Prostate gland (tissue), 2 donors: ENCODE measurements around the gene GAMT. TPM values are rescaled to one million over a fixed set of nuclear protein-coding genes. Genes with fewer than 3 reads are reported as not detected.
"Not testable (repeated sequence)": the region's sequence is repeated elsewhere in the genome, so short reads cannot be mapped to it uniquely, and the experiment has no call there.

Source experiments
- DNase-seq: peaks from one replicate; pipeline ENCODE4 v3.0.0-alpha.2; 2019; ENCODE audit warnings: low spot score
- H3K27ac ChIP-seq, 2 donors: fragments of 200-600 bp; sonication (generic); 2 replicates each; pipeline ENCODE4 v1.5.1; 2017 to 2019
- H3K27me3 ChIP-seq: fragments of 200-600 bp; sonication (generic); replicated peaks from 2 replicates; pipeline ENCODE4 v1.5.1; 2019; ENCODE audit not compliant: insufficient read depth
- H3K36me3 ChIP-seq, 2 donors: fragments of 200-600 bp; sonication (generic); 1 replicate in 1 of 2; 2 replicates in 1 of 2; pipeline versions ENCODE4 v1.5.1 to v1.8.1; 2017 to 2019
- H3K4me1 ChIP-seq: fragments of 200-600 bp; sonication (generic); replicated peaks from 2 replicates; pipeline ENCODE4 v1.5.1; 2019
- H3K4me3 ChIP-seq, 2 donors: fragments of 200-600 bp; sonication (generic); 2 replicates each; pipeline ENCODE4 v1.5.1; 2017 to 2019
- H3K9me3 ChIP-seq: fragments of 200-600 bp; sonication (generic); 2 replicates; pipeline ENCODE4 v1.5.1; 2017
- CTCF ChIP-seq, 4 experiments: fragments of 200-600 bp in 2 of 4; fragments of 450-650 bp in 2 of 4; sonication (generic) in 2 of 4; IDR thresholded peaks; 1 replicate in 3 of 4; 2 replicates in 1 of 4; pipeline ENCODE4 v1.5.1; 2016 to 2019; ENCODE audit warnings: antibody characterized with exemption in 4 of 4, mild to moderate bottlenecking in 2 of 4, moderate library complexity in 2 of 4
- POLR2A ChIP-seq: fragments of 450-650 bp; IDR thresholded peaks from one replicate; pipeline ENCODE4 v1.6.1; 2016; ENCODE audit warnings: antibody characterized with exemption, mild to moderate bottlenecking
- POLR2AphosphoS5 ChIP-seq: sonication (generic); formaldehyde crosslinking; IDR thresholded peaks from one replicate; pipeline ENCODE4 v1.6.1; 2017; ENCODE audit warnings: antibody characterized with exemption
- WGBS: methylation state at CpG from one replicate; pipeline ENCODE4 v1.1.5; 2018; 5-methylcytosine and 5-hydroxymethylcytosine counted together
- intact Hi-C: fragments of 100-400 bp; cut with DNase I; formaldehyde crosslinking; loops from one replicate; pipeline ENCODE4 v1.14.2; 2022
- total RNA-seq, 2 donors: library from RNA; depleted of rRNA; stranded (reverse); fragments of >200 nt; gene quantifications; one replicate each; pipeline ENCODE4 v1.1.0, GENCODE V29; 2016

The GAMT gene
- total RNA-seq, 2 donors from 2014 or later = 100 to 183 TPM

GRCh38 chr19:1441022-1441426 lies 39.7 kb upstream of the GAMT start:
- H3K36me3 ChIP-seq = peaks cover 4 to 13% of the 10 kb centered on the region in 2 donors
- peaks cover 3% of the 10 kb centered on the region for H3K27me3 ChIP-seq
- no peak overlapping the region for H3K27ac ChIP-seq
- intact Hi-C loops = no loop called here
- TF ChIP-seq POLR2AphosphoS5 (no peak), POLR2A (no peak), CTCF (IDR thresholded peaks at IDR 0.05) (no peak)
- no peak for DNase-seq
- H3K4me1 ChIP-seq = peaks cover 19% of the 10 kb centered on the region
- WGBS = 93% methylated on average over 9 of the region's 9 CpGs
- no peak overlapping the region for H3K4me3 ChIP-seq
- no peaks in the 10 kb centered on the region for H3K9me3 ChIP-seq

GRCh38 chr19:1440418-1440801 lies 39.1 kb upstream of the GAMT start:
- intact Hi-C loops = no loop called here
- WGBS = 78% methylated on average over 15 of the region's 15 CpGs
- H3K27me3 ChIP-seq = no peaks in the 10 kb centered on the region
- peaks cover 16% of the 10 kb centered on the region for H3K4me1 ChIP-seq
- no peak overlapping the region for H3K27ac ChIP-seq
- TF ChIP-seq POLR2AphosphoS5 (no peak), POLR2A (no peak), CTCF (IDR thresholded peaks at IDR 0.05) (no peak)
- no peak for DNase-seq
- H3K9me3 ChIP-seq = no peaks in the 10 kb centered on the region
- peaks cover 4 to 13% of the 10 kb centered on the region in 2 donors for H3K36me3 ChIP-seq
- no peak overlapping the region for H3K4me3 ChIP-seq

- peaks cover 4 to 13% of the 10 kb centered on the region in 2 donors for H3K36me3 ChIP-seq
- H3K27ac ChIP-seq = peak overlapping the region in 1 of 2 donors; percentile 81
- DNase-seq, H3K9me3 ChIP-seq, H3K27me3 ChIP-seq: not testable (repeated sequence)
- WGBS = 75% methylated on average over 57 of the region's 57 CpGs
- H3K4me3 ChIP-seq = peak overlapping the region; percentile 71 to 88
- intact Hi-C loops = loop anchor here (5.0 kb wide), 1 partner anchor 162 kb away; the partner anchor contains the start of gene FAM174C
- peaks cover 14% of the 10 kb centered on the region for H3K4me1 ChIP-seq
Measured at GRCh38 chr19:1439525-1440417, 38.4 kb upstream of the GAMT start.

- peaks cover 4 to 21% of the 10 kb centered on the region in 2 donors for H3K36me3 ChIP-seq
- DNase-seq = no peak
- WGBS = under 1% methylated on average over 22 of the region's 26 CpGs
Measured at GRCh38 chr19:1438933-1439354, 37.6 kb upstream of the GAMT start.

More at GRCh38 chr19:1438933-1439354, 37.6 kb upstream of the GAMT start:
- no peaks in the 10 kb centered on the region for H3K27me3 ChIP-seq
- peaks cover 14% of the 10 kb centered on the region for H3K4me1 ChIP-seq
- peak overlapping the region; percentile 73 to 81 for H3K27ac ChIP-seq
- H3K4me3 ChIP-seq = peak overlapping the region; percentile 71 to 88
- intact Hi-C loops = loop anchor here (5.0 kb wide), 1 partner anchor 162 kb away; the partner anchor contains the start of gene FAM174C
- no peak for TF ChIP-seq POLR2A
- TF ChIP-seq CTCF (IDR thresholded peaks at IDR 0.05) = no peak
- no peak for TF ChIP-seq POLR2AphosphoS5
- no peaks in the 10 kb centered on the region for H3K9me3 ChIP-seq
